Kidney epithelial cell (primary cell): Measurements from ENCODE around the gene HSPB3. TPM values are rescaled to one million over a fixed set of nuclear protein-coding genes. Genes with fewer than 3 reads are reported as not detected.

Experiments used
- DNase-seq: peaks from one replicate; pipeline ENCODE4 v3.0.0-alpha.2; 2010; ENCODE audit warnings: low read depth
- H3K27me3 ChIP-seq: 2 replicates; pipeline ENCODE4 v1.6.0; 2011; ENCODE audit warnings: low read length; ENCODE audit not compliant: control insufficient read depth, insufficient read depth
- H3K36me3 ChIP-seq: 2 replicates; pipeline ENCODE4 v1.5.1; 2011; ENCODE audit warnings: low read length; ENCODE audit not compliant: control insufficient read depth, insufficient read depth
- H3K4me3 ChIP-seq: 2 replicates; pipeline ENCODE4 v1.5.1; 2011; ENCODE audit warnings: low read depth, mild to moderate bottlenecking, control low read depth, low read length
- total RNA-seq: library from RNA; depleted of rRNA; stranded (reverse); fragments of >200 nt; gene quantifications from 2 replicates; pipeline ENCODE4 v1.2.3, GENCODE V29; 2015
- TF ChIP-seq, protein P1 (sequence below): IDR thresholded peaks from 2 replicates; pipeline ENCODE4 v1.5.1; 2011; ENCODE audit warnings: mild to moderate bottlenecking, moderate library complexity, low read length, control low read depth, inconsistent platforms; ENCODE audit not compliant: insufficient read depth, poor library complexity, severe bottlenecking

The HSPB3 gene
- total RNA-seq, 1 donor from 2014 or later = 0.50 TPM

DNA sequence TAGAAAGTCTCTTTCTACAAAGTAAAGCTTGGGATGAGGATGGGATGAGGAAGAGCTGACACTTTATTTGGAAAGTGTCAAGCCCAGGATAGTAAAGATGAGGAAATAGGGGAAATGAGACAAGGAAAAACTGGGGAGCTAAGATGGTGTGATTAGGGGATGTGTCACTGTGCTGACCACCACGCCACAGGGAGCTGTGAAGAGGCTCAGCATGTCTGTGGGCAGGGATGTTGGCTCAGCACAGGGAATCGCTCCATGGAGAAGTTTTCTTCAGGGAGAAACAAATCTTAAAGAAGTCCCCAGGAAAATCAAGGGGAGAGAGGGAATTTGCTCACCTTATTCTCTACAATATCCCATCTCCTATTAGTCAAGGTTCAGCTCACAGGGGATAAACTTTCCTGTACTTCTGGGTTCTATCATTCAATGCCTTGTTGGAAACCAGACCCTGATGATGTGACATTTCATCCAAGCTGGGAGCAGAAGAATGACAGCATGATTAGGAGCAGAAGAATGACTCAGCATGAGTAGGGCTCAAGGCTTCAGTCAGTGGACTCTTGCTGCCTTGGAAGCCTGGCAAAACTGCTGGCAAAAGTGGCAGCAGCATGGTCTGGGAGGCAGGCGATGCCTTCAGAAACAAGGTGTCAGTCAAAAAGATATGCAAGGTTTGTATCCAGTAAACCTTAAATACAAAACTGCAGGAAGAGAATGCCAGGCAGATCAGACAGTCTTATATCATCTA is 4.9 kb downstream of the HSPB3 start:
- TF ChIP-seq, protein P1, sequence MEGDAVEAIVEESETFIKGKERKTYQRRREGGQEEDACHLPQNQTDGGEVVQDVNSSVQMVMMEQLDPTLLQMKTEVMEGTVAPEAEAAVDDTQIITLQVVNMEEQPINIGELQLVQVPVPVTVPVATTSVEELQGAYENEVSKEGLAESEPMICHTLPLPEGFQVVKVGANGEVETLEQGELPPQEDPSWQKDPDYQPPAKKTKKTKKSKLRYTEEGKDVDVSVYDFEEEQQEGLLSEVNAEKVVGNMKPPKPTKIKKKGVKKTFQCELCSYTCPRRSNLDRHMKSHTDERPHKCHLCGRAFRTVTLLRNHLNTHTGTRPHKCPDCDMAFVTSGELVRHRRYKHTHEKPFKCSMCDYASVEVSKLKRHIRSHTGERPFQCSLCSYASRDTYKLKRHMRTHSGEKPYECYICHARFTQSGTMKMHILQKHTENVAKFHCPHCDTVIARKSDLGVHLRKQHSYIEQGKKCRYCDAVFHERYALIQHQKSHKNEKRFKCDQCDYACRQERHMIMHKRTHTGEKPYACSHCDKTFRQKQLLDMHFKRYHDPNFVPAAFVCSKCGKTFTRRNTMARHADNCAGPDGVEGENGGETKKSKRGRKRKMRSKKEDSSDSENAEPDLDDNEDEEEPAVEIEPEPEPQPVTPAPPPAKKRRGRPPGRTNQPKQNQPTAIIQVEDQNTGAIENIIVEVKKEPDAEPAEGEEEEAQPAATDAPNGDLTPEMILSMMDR = no peak
- DNase-seq = no peak
- H3K27me3 ChIP-seq = no peaks in the 10 kb centered on the region
- no peak overlapping the region for H3K4me3 ChIP-seq
- H3K36me3 ChIP-seq = no peaks in the 10 kb centered on the region

DNA sequence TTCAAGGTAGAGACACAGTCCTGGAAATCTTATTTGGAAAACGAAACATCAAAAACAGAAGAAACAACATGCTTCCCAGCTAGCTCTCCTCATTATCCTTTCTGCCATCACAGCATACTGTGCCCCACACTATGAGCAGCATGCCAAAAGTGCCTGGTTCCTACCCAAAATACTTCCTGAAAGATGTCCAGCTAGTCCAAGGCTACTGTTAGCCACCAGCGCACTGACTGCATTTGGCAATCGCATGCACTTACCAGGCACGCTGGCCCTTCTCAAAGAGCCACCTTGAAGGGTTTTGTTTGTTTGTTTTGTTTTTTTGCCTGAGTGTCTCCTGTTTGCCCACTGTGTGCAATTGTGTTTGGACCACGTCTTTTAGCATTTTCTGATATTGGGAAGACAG is 6.8 kb downstream of the HSPB3 start:
- Histone ChIP-seq H3K36me3 (no peaks in the 10 kb centered on the region), H3K4me3 (no peak overlapping the region), H3K27me3 (no peaks in the 10 kb centered on the region)
- TF ChIP-seq, protein P1 = no peak
- no peak for DNase-seq

DNA sequence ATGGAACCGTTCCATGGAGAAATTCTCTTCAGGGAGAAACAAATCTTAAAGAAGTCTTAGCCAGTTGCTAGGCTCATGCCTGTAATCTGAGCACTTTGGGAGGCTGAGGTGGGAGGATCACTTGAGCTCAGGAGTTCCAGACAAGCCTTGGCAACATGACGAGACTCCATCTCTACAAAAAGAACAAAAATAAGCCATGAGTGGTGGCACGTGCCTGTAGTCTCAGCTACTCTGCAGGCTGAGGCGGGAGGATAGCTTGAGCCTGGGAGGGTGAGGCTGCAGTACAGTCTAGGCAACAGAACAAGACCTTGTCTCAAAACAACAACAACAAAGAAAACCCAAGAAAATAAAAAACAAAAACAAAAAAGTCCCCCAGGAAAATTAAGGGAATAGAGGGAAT is 8.2 kb downstream of the HSPB3 start:
- DNase-seq = no peak
- Histone ChIP-seq H3K36me3 (no peaks in the 10 kb centered on the region), H3K4me3 (no peak overlapping the region), H3K27me3 (no peaks in the 10 kb centered on the region)
- TF ChIP-seq, protein P1 = no peak

DNA sequence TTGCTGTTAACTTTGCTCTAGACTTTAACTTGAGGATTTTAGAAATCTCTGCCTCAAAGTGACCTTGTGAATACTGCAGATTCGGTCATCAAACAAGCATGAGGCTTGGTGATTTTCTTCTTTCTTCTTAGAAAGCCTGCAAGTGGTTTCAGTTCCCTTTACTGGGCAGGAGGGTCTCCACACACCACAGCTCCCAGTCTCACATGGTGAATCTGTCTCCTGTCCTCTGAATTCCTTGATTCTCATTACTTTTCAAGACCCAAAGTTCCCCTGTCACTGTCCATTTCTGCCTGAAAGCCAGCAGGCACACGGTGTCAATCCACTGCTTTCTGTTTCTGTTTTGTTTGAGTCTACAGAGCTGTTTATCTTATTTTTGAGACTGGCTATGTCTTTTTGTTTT is 14.1 kb downstream of the HSPB3 start:
- Histone ChIP-seq H3K27me3 (no peaks in the 10 kb centered on the region), H3K36me3 (no peaks in the 10 kb centered on the region), H3K4me3 (no peak overlapping the region)
- TF ChIP-seq, protein P1 = no peak
- no peak for DNase-seq

DNA sequence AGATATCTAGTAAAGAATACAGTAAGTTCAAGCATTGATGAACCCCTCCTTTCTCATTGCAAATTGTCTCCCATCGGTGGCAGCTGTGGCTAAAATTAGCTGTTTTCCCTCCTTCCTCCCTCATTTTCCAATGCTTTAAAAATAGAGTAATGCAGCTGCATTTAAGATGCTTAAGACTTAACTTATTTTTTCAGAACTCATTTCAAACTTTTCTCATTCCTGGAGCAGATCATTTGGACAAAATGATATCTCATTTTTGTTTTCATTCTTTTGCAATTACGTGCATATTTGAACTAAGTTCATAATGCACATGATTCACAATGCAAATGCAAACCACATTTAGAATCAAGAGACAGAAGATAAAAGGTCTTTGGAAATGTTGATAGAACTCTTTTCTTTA is 14.6 kb downstream of the HSPB3 start:
- no peak overlapping the region for H3K4me3 ChIP-seq
- DNase-seq = no peak
- no peaks in the 10 kb centered on the region for H3K36me3 ChIP-seq
- TF ChIP-seq, protein P1 = no peak
- H3K27me3 ChIP-seq = no peaks in the 10 kb centered on the region

DNA sequence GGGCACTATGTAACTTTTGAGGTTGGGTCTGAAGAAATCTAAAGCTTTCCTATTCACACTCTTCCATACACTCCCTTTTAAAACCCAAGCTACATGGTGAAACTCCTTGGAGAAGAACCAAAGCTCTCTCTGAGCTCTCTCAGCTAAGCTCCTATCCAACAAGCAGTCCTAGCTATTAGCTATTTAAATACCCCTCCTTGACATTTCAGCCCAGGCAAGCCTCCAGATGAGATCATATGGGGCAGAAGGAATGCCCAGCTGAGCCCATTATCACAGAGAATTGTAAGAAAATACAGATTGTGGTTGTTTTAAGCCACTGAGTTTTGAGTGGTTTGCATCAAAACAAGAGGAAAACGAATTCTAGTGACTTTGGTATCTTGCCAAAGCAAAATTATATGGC is 15.2 kb downstream of the HSPB3 start:
- Histone ChIP-seq H3K27me3 (no peaks in the 10 kb centered on the region), H3K4me3 (no peak overlapping the region), H3K36me3 (no peaks in the 10 kb centered on the region)
- no peak for DNase-seq
- TF ChIP-seq, protein P1 = no peak
